A673 (cell line): ENCODE data around the gene CDK5R2. TPM values are rescaled to one million over a fixed set of nuclear protein-coding genes. Genes with fewer than 3 reads are reported as not detected.

Experiments used
- BruUV-seq: library from RNA; stranded (reverse); fragments of 400-500 nt; replicated peaks from 2 replicates; lab custom pipeline; 2021; lab: Mats Ljungman, UMichigan
- CTCF ChIA-PET: fragments of 300-600 bp; sonication (Branson Sonifier 250); formaldehyde crosslinking; loops from one replicate; lab custom pipeline; 2022; ENCODE audit warnings: antibody characterized with exemption; lab: Charles Lee
- POLR2A ChIA-PET: fragments of 300-600 bp; sonication (Branson Sonifier 250); formaldehyde crosslinking; loops from one replicate; lab custom pipeline; 2022; ENCODE audit warnings: antibody characterized with exemption; ENCODE audit not compliant: low non-redundant PET; lab: Charles Lee
- DNase-seq: peaks from one replicate; pipeline ENCODE4 v3.0.0-alpha.2; 2015; ENCODE audit warnings: low spot score
- H3K27ac ChIP-seq: fragments of 200-600 bp; sonication (generic); 2 replicates; pipeline ENCODE4 v1.5.1; 2016; ENCODE audit warnings: mixed run types, low read depth, mild to moderate bottlenecking, mixed read lengths, antibody characterized with exemption, low read length; ENCODE audit not compliant: poor library complexity, severe bottlenecking
- H3K27me3 ChIP-seq: fragments of 200-600 bp; sonication (generic); replicated peaks from 2 replicates; pipeline ENCODE4 v1.6.1; 2017; ENCODE audit warnings: mixed run types, low read depth, mild to moderate bottlenecking, mixed read lengths, antibody characterized with exemption, low read length; ENCODE audit not compliant: insufficient read depth, poor library complexity
- H3K36me3 ChIP-seq: fragments of 200-600 bp; sonication (generic); 2 replicates; pipeline ENCODE4 v1.6.1; 2016; ENCODE audit warnings: mixed run types, mild to moderate bottlenecking, mixed read lengths, antibody characterized with exemption, low read length; ENCODE audit not compliant: insufficient read depth, poor library complexity, severe bottlenecking
- H3K4me1 ChIP-seq: fragments of 200-600 bp; sonication (generic); 2 replicates; pipeline ENCODE4 v1.6.1; 2017; ENCODE audit warnings: mixed run types, mild to moderate bottlenecking, mixed read lengths, antibody characterized with exemption, low read length; ENCODE audit not compliant: insufficient read depth, poor library complexity, severe bottlenecking
- H3K4me3 ChIP-seq: fragments of 200-600 bp; sonication (generic); 2 replicates; pipeline ENCODE4 v1.5.1; 2016; ENCODE audit warnings: low read depth, mixed run types, mild to moderate bottlenecking, mixed read lengths, low read length; ENCODE audit not compliant: poor library complexity, severe bottlenecking
- H3K9me3 ChIP-seq: fragments of 200-600 bp; sonication (generic); 2 replicates; pipeline ENCODE4 v1.6.1; 2016; ENCODE audit warnings: mixed run types, low read depth, mild to moderate bottlenecking, mixed read lengths, antibody characterized with exemption, low read length; ENCODE audit not compliant: poor library complexity, severe bottlenecking
- CTCF ChIP-seq: fragments of 300-800, 200-600 bp; sonication (generic); conservative IDR thresholded peaks from 2 replicates; pipeline ENCODE4 v1.5.1; 2017; ENCODE audit warnings: low read depth, mild to moderate bottlenecking, antibody characterized with exemption, low read length, moderate library complexity, mixed read lengths
- EZH2 ChIP-seq: fragments of 200-600 bp; sonication (generic); IDR thresholded peaks from 2 replicates; pipeline ENCODE4 v1.6.1; 2017; ENCODE audit warnings: borderline replicate concordance, low read depth, mild to moderate bottlenecking, mixed read lengths, antibody characterized with exemption, low read length; ENCODE audit not compliant: poor library complexity, severe bottlenecking
- intact Hi-C: fragments of 100-400 bp; cut with micrococcal nuclease; formaldehyde crosslinking; loops from one replicate; pipeline ENCODE4 v1.10.0; 2022; ENCODE audit not compliant: unreplicated experiment
- total RNA-seq: library from RNA; stranded (reverse); gene quantifications from 2 replicates; pipeline ENCODE4 v1.2.3, GENCODE V29; 2021

The CDK5R2 gene
- total RNA-seq, 1 experiment from 2014 or later = 0.37 TPM

- Histone ChIP-seq H3K4me1 (peaks cover 22% of the 10 kb centered on the region), H3K4me3 (no peak overlapping the region), H3K27me3 (peaks cover 60% of the 10 kb centered on the region), H3K27ac (no peak overlapping the region), H3K9me3 (no peaks in the 10 kb centered on the region), H3K36me3 (no peaks in the 10 kb centered on the region)
- ChIA-PET CTCF (no interaction called here), POLR2A (no interaction called here)
- TF ChIP-seq CTCF = no peak
- TF ChIP-seq EZH2 = no peak
- intact Hi-C loops = no loop called here
- no peak for DNase-seq
- no TSS peak for BruUV-seq
These were observed 39.0 kb downstream of the CDK5R2 start for GRCh38 chr2:218998414-218999002.

- POLR2A ChIA-PET = no interaction called here
- DNase-seq = no peak
These were observed 39.8 kb downstream of the CDK5R2 start for GRCh38 chr2:218999021-218999880.

More at GRCh38 chr2:218999021-218999880, 39.8 kb downstream of the CDK5R2 start:
- TF ChIP-seq CTCF = no peak
- TF ChIP-seq EZH2 = no peak
- Histone ChIP-seq H3K27me3 (peaks cover 59% of the 10 kb centered on the region), H3K9me3 (no peaks in the 10 kb centered on the region), H3K4me1 (peaks cover 15% of the 10 kb centered on the region), H3K4me3 (no peak overlapping the region), H3K27ac (no peak overlapping the region), H3K36me3 (no peaks in the 10 kb centered on the region)
- BruUV-seq = no TSS peak
- intact Hi-C loops = no loop called here
- CTCF ChIA-PET = no interaction called here
